Caco-2 (cell line): ENCODE data around the gene PPFIBP2. TPM values are rescaled to one million over a fixed set of nuclear protein-coding genes. Genes with fewer than 3 reads are reported as not detected.

Source experiments
- BruUV-seq: library from RNA; stranded (reverse); fragments of 400-500 nt; replicated peaks from 2 replicates; lab custom pipeline; 2021; lab: Mats Ljungman, UMichigan
- CTCF ChIA-PET: fragments of 300-600 bp; sonication (Branson Sonifier 250); formaldehyde crosslinking; loops from one replicate; lab custom pipeline; 2022; ENCODE audit warnings: antibody characterized with exemption; lab: Charles Lee
- POLR2A ChIA-PET: fragments of 300-600 bp; sonication (Branson Sonifier 250); formaldehyde crosslinking; loops from one replicate; lab custom pipeline; 2022; ENCODE audit warnings: antibody characterized with exemption; lab: Charles Lee
- DNase-seq, 2 experiments: peaks; one replicate each; pipeline versions ENCODE4 v3.0.0 to v3.0.0-alpha.2; 2020 to 2022
- H3K27me3 ChIP-seq: replicated peaks from 2 replicates; pipeline ENCODE4 v1.6.0; 2011; ENCODE audit warnings: low read length; ENCODE audit not compliant: control insufficient read depth, insufficient read depth
- H3K36me3 ChIP-seq: 2 replicates; pipeline ENCODE4 v1.5.1; 2011; ENCODE audit warnings: low read length; ENCODE audit not compliant: control insufficient read depth, insufficient read depth
- H3K4me1 ChIP-seq: fragments of 250-450 bp; sonication (Bioruptor Pico); 2 replicates; pipeline ENCODE4 v1.5.1; 2020; ENCODE audit warnings: mild to moderate bottlenecking
- H3K4me3 ChIP-seq: 2 replicates; pipeline ENCODE4 v1.5.1; 2011; ENCODE audit warnings: low read depth, mild to moderate bottlenecking, control low read depth, low read length
- H3K9me3 ChIP-seq: fragments of 250-450 bp; sonication (Bioruptor Pico); 2 replicates; pipeline ENCODE4 v1.5.1; 2020; ENCODE audit warnings: mild to moderate bottlenecking, moderate library complexity
- H3K27ac Mint-ChIP-seq: one replicate; pipeline ENCODE4 v1.8.0; 2022; ENCODE audit warnings: mixed read lengths; ENCODE audit not compliant: unreplicated experiment
- H3K27me3 Mint-ChIP-seq: one replicate; pipeline ENCODE4 v1.8.0; 2022; ENCODE audit warnings: mixed read lengths; ENCODE audit not compliant: insufficient read depth, unreplicated experiment
- H3K36me3 Mint-ChIP-seq: one replicate; pipeline ENCODE4 v1.8.0; 2022; ENCODE audit warnings: mild to moderate bottlenecking, mixed read lengths; ENCODE audit not compliant: insufficient read depth, unreplicated experiment
- H3K4me1 Mint-ChIP-seq: one replicate; pipeline ENCODE4 v1.8.0; 2022; ENCODE audit warnings: low read depth, mixed read lengths; ENCODE audit not compliant: unreplicated experiment
- H3K4me3 Mint-ChIP-seq: one replicate; pipeline ENCODE4 v1.8.0; 2022; ENCODE audit warnings: mild to moderate bottlenecking, moderate library complexity, mixed read lengths; ENCODE audit not compliant: unreplicated experiment
- H3K9me3 Mint-ChIP-seq: one replicate; pipeline ENCODE4 v1.8.0; 2022; ENCODE audit warnings: mixed read lengths; ENCODE audit not compliant: unreplicated experiment
- CTCF ChIP-seq, 2 experiments: fragments of 200-600 bp in 1 of 2; IDR thresholded peaks; 1 replicate in 1 of 2; 2 replicates in 1 of 2; pipeline versions ENCODE4 v1.5.1 to v1.8.0; 2011 to 2022; ENCODE audit warnings: antibody characterized with exemption in 1 of 2, control low read depth in 1 of 2, inconsistent platforms in 1 of 2, low read depth in 1 of 2, low read length in 1 of 2, mild to moderate bottlenecking in 1 of 2, moderate library complexity in 1 of 2; ENCODE audit not compliant: insufficient read depth in 1 of 2, severe bottlenecking in 1 of 2, unreplicated experiment in 1 of 2
- intact Hi-C: fragments of 100-400 bp; cut with micrococcal nuclease; formaldehyde crosslinking; loops from one replicate; pipeline ENCODE4 v1.10.0; 2022; ENCODE audit not compliant: unreplicated experiment
- total RNA-seq: library from RNA; stranded (reverse); gene quantifications from 2 replicates; pipeline ENCODE4 v1.2.3, GENCODE V29; 2022

PPFIBP2 gene
- total RNA-seq, 1 experiment from 2014 or later: 72.5 TPM

GRCh38 chr11:7569044-7569443 is 55.2 kb downstream of the PPFIBP2 start:
- peaks cover 28% of the 10 kb centered on the region for H3K4me1 Mint-ChIP-seq
- peaks cover 7% of the 10 kb centered on the region for H3K36me3 Mint-ChIP-seq
- H3K27ac Mint-ChIP-seq: no peak overlapping the region
- intact Hi-C loops: no loop called here
- no TSS peak for BruUV-seq
- H3K9me3 ChIP-seq: no peaks in the 10 kb centered on the region
- ChIA-PET CTCF (interaction anchor here (0.6 kb wide), 1 partner anchor 125 kb away, joined by 6 read pairs; no protein-coding TSS in a partner anchor), POLR2A (no interaction called here)
- no peaks in the 10 kb centered on the region for H3K27me3 ChIP-seq
- no peaks in the 10 kb centered on the region for H3K27me3 Mint-ChIP-seq
- H3K36me3 ChIP-seq: no peaks in the 10 kb centered on the region
- peaks cover 25% of the 10 kb centered on the region for H3K4me1 ChIP-seq
- no peak for TF ChIP-seq CTCF (IDR thresholded peaks at IDR 0.05; ENCODE audit: insufficient read depth in 1 of 2, low read depth in 1 of 2, low read length in 1 of 2, severe bottlenecking in 1 of 2, unreplicated experiment in 1 of 2)
- H3K9me3 Mint-ChIP-seq: no peaks in the 10 kb centered on the region
- H3K4me3 Mint-ChIP-seq: no peak overlapping the region
- DNase-seq: no peak
- H3K4me3 ChIP-seq: no peak overlapping the region

- ChIA-PET CTCF (interaction anchor here (2.0 kb wide), 1 partner anchor 67 kb away, joined by 4 read pairs; no protein-coding TSS in a partner anchor), POLR2A (no interaction called here)
- DNase-seq: no peak
- BruUV-seq: no TSS peak
- Mint-ChIP-seq H3K36me3 (peaks cover 7% of the 10 kb centered on the region), H3K4me1 (peaks cover 34% of the 10 kb centered on the region), H3K4me3 (no peak overlapping the region), H3K27me3 (no peaks in the 10 kb centered on the region), H3K27ac (no peak overlapping the region), H3K9me3 (no peaks in the 10 kb centered on the region)
- H3K4me3 ChIP-seq: no peak overlapping the region
- no peak for TF ChIP-seq CTCF (IDR thresholded peaks at IDR 0.05; ENCODE audit: insufficient read depth in 1 of 2, low read depth in 1 of 2, low read length in 1 of 2, severe bottlenecking in 1 of 2, unreplicated experiment in 1 of 2)
- 0 out of 2 replicates have a peak, but pooled peaks cover 1% of the 10 kb centered on the region for H3K36me3 ChIP-seq
- peaks cover 37% of the 10 kb centered on the region for H3K4me1 ChIP-seq
- H3K9me3 ChIP-seq: no peaks in the 10 kb centered on the region
- H3K27me3 ChIP-seq: no peaks in the 10 kb centered on the region
- intact Hi-C loops: loop anchor here (2.0 kb wide), 1 partner anchor 217 kb away; no protein-coding TSS in a partner anchor
Observed at GRCh38 chr11:7570241-7570640, 56.4 kb downstream of the PPFIBP2 start.

- Mint-ChIP-seq H3K4me1 (peaks cover 42% of the 10 kb centered on the region), H3K27ac (peak overlapping the region; percentile 90), H3K4me3 (no peak overlapping the region), H3K27me3 (no peaks in the 10 kb centered on the region), H3K36me3 (peaks cover 7% of the 10 kb centered on the region), H3K9me3 (no peaks in the 10 kb centered on the region)
- BruUV-seq: no TSS peak
- CTCF ChIA-PET: interaction anchor here (0.7 to 2.3 kb wide), 23 partner anchors 22 to 473 kb away, joined by 3 to 31 read pairs (median 5); partner anchors contain the start of gene PPFIBP2
- H3K36me3 ChIP-seq: 0 out of 2 replicates have a peak, but pooled peaks cover 1% of the 10 kb centered on the region
- no peak for DNase-seq
- peak in 1 of 2 experiments; percentile 34 for TF ChIP-seq CTCF (IDR thresholded peaks at IDR 0.05; ENCODE audit: insufficient read depth in 1 of 2, low read depth in 1 of 2, low read length in 1 of 2, severe bottlenecking in 1 of 2, unreplicated experiment in 1 of 2)
- POLR2A ChIA-PET: interaction anchor here (1.0 to 1.5 kb wide), 2 partner anchors 35 to 41 kb away, joined by 3 to 8 read pairs; no protein-coding TSS in a partner anchor
- intact Hi-C loops: loop anchor here (1.0 to 2.0 kb wide), 5 partner anchors 58 to 218 kb away; partner anchors contain the start of gene PPFIBP2
- no peaks in the 10 kb centered on the region for H3K9me3 ChIP-seq
- no peaks in the 10 kb centered on the region for H3K27me3 ChIP-seq
- H3K4me3 ChIP-seq: no peak overlapping the region
- H3K4me1 ChIP-seq: peaks cover 45% of the 10 kb centered on the region
Observed at GRCh38 chr11:7570938-7571521, 57.2 kb downstream of the PPFIBP2 start.
